DOHH2 (cell line): Measurements from ENCODE around the gene CDK5.

Experiments
- H3F3A ChIP-seq: fragments of 200-600 bp; sonication (generic), shearing (Covaris generic); 2 replicates; pipeline ENCODE4 v1.6.0; 2016; ENCODE audit warnings: antibody characterized with exemption, mild to moderate bottlenecking; ENCODE audit not compliant: control insufficient read depth, insufficient read depth
- H3K27ac ChIP-seq: fragments of 200-600 bp; sonication (generic); 2 replicates; pipeline ENCODE4 v1.5.1; 2014; ENCODE audit warnings: low read depth, mild to moderate bottlenecking, low read length, moderate library complexity
- H3K27me3 ChIP-seq: fragments of 200-600 bp; sonication (generic); 2 replicates; pipeline ENCODE4 v1.6.1; 2014; ENCODE audit warnings: mild to moderate bottlenecking, low read length, mixed read lengths; ENCODE audit not compliant: control insufficient read depth
- H3K36me3 ChIP-seq: fragments of 200-600 bp; sonication (generic); 2 replicates; pipeline ENCODE4 v1.6.1; 2014; ENCODE audit warnings: mild to moderate bottlenecking, low read length, moderate library complexity, mixed read lengths; ENCODE audit not compliant: control insufficient read depth
- H3K4me1 ChIP-seq: fragments of 200-600 bp; sonication (generic); 2 replicates; pipeline ENCODE4 v1.6.1; 2014; ENCODE audit warnings: mild to moderate bottlenecking, low read length, mixed read lengths; ENCODE audit not compliant: control insufficient read depth
- H3K4me2 ChIP-seq: fragments of 200-600 bp; sonication (generic); 2 replicates; pipeline ENCODE4 v1.6.0; 2014; ENCODE audit warnings: mild to moderate bottlenecking, low read length, moderate library complexity
- H3K4me3 ChIP-seq: fragments of 200-600 bp; sonication (generic); 2 replicates; pipeline ENCODE4 v1.5.1; 2014; ENCODE audit warnings: mild to moderate bottlenecking, low read length, mixed read lengths
- H3K79me2 ChIP-seq: fragments of 200-600 bp; sonication (generic); 2 replicates; pipeline ENCODE4 v1.6.1; 2014; ENCODE audit warnings: mild to moderate bottlenecking, low read length, mixed read lengths; ENCODE audit not compliant: control insufficient read depth
- H3K9me2 ChIP-seq: fragments of 200-600 bp; sonication (generic); replicated peaks from 2 replicates; pipeline ENCODE4 v1.6.1; 2014; ENCODE audit warnings: mild to moderate bottlenecking, low read length, mixed read lengths; ENCODE audit not compliant: control insufficient read depth
- H3K9me3 ChIP-seq: fragments of 200-600 bp; sonication (generic); 2 replicates; pipeline ENCODE4 v1.6.1; 2014; ENCODE audit warnings: antibody characterized with exemption, low read length, mixed read lengths; ENCODE audit not compliant: control insufficient read depth, insufficient read depth
- H4K20me1 ChIP-seq: fragments of 200-600 bp; sonication (generic); 2 replicates; pipeline ENCODE4 v1.6.0; 2014; ENCODE audit warnings: low read depth, mild to moderate bottlenecking, antibody characterized with exemption, low read length, moderate library complexity; ENCODE audit not compliant: control insufficient read depth, insufficient read depth
- EZH2phosphoT487 ChIP-seq: fragments of 200-600 bp; sonication (generic); IDR thresholded peaks from 2 replicates; pipeline ENCODE4 v1.6.1; 2017; ENCODE audit warnings: borderline replicate concordance, mild to moderate bottlenecking, antibody characterized with exemption, low read length, moderate library complexity, mixed read lengths
- TF ChIP-seq, protein P1 (sequence below): fragments of 200-600 bp; sonication (generic); IDR thresholded peaks from one replicate; pipeline ENCODE4 v1.5.1; 2014; ENCODE audit warnings: antibody characterized with exemption, mild to moderate bottlenecking, low read depth, low read length; ENCODE audit not compliant: poor library complexity, severe bottlenecking

CDK5 gene

DNA sequence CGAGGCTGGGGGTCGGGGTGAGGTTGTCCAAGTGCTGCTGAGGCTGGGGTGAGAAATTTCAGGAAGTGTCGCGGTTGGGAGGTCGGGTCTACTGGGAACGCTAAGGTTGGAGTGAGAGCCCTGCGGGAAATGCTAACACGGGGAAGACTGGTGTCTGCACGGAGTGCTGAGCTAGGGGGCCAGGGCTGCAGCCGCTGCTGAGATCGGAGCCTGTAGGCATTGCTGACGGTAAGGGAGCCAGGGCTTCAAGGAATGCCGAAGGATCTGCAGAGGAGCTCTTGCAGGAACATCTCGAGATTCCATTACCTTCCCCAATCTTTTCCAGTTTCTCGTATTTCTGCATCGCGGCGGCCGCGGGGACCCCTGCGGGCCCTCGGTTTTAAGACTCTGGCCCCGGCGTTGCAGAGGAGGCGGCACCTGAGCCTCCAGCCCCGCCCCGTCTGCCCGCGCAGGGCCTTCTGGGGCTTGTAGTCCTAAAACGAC is at the start of gene CDK5:
CDK5 (minus strand) TSS at position 392 of the 483 bp plus-strand sequence; CDS start at position 343, 49 bp downstream.
- Histone ChIP-seq H3K79me2 (peaks cover 30% of the 10 kb centered on the region), H3K4me1 (peaks cover 34% of the 10 kb centered on the region), H3K4me2 (peak within 1 kb of the TSS; percentile 97), H3F3A (peaks cover 7% of the 10 kb centered on the region), H3K9me3 (no peaks in the 10 kb centered on the region), H3K27me3 (no peaks in the 10 kb centered on the region), H3K9me2 (no peaks in the 10 kb centered on the region), H3K27ac (peak within 1 kb of the TSS; percentile 61), H3K36me3 (peaks cover 16% of the 10 kb centered on the region), H4K20me1 (peaks cover 7% of the 10 kb centered on the region; the same call in 1 of the 2 replicates), H3K4me3 (peak within 1 kb of the TSS; percentile 89)
- TF ChIP-seq, protein P1, sequence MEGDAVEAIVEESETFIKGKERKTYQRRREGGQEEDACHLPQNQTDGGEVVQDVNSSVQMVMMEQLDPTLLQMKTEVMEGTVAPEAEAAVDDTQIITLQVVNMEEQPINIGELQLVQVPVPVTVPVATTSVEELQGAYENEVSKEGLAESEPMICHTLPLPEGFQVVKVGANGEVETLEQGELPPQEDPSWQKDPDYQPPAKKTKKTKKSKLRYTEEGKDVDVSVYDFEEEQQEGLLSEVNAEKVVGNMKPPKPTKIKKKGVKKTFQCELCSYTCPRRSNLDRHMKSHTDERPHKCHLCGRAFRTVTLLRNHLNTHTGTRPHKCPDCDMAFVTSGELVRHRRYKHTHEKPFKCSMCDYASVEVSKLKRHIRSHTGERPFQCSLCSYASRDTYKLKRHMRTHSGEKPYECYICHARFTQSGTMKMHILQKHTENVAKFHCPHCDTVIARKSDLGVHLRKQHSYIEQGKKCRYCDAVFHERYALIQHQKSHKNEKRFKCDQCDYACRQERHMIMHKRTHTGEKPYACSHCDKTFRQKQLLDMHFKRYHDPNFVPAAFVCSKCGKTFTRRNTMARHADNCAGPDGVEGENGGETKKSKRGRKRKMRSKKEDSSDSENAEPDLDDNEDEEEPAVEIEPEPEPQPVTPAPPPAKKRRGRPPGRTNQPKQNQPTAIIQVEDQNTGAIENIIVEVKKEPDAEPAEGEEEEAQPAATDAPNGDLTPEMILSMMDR: no peak
- no peak for TF ChIP-seq EZH2phosphoT487

DNA sequence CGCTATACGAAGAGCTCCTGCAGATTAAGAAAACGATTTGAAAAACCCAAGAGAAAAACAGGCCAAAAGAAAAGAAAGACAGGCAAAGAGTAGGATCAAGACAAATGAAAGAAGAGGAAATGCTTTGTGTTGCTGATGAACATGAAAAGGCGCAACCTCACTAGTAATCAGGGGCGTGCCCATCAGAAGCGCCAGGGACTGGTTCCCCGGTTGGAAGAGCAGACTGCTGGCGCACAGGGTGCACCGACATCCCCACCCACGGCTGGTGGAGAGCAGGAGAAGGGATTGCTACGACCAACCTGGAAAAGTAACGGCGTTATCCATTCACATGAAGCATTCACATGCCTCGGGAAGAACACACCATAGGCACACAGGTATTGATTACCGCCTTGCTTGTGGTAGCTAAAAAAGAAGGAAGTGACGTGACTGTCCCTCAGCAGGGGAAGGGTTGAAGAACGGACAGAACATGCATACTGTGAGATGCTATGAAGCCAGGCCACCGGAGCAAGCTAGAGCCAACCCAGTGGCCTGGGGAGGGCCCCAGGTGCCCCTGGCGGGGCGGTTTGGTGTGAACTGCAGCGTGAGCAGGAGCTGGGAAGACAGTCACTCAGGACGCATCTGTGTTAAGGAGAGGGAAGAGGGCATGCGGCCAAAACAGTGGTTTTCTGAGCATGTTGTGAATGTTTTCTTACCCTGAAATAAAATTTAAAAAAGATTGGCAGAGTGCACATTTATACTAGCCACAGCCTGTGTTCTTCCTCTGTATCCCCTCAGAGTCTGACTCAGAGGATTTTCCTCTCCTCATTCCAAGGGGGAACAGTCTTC is 46.9 kb upstream of the CDK5 start:
- H3K27ac ChIP-seq: no peak overlapping the region
- no peak overlapping the region for H3K4me3 ChIP-seq

DNA sequence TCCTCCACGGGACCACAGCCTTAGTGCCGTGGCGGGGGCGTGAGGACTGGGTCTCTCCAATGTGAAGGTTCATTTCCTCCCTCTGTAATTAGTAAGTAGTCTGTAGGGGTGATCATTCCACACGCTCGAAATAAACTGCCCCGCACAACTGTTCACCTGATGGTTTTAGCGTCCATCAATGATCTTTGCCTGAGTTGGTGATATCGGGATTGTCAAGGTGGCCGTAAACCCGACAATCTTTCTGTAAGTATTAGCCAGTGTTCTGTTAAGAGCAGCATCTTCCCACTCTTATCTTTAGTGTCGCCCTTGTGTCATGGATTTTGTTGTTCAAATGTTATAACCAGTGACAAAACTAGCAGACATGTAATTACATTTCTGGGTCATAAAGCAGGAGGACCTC is 46.3 kb upstream of the CDK5 start:
- Histone ChIP-seq H3F3A (no peaks in the 10 kb centered on the region), H3K4me2 (no peak overlapping the region), H3K4me3 (no peak overlapping the region), H4K20me1 (0 out of 2 replicates have a peak, but pooled peaks cover 6% of the 10 kb centered on the region), H3K27ac (no peak overlapping the region), H3K79me2 (no peaks in the 10 kb centered on the region), H3K36me3 (no peaks in the 10 kb centered on the region), H3K4me1 (no peaks in the 10 kb centered on the region), H3K9me3 (no peaks in the 10 kb centered on the region), H3K27me3 (peaks cover 22% of the 10 kb centered on the region), H3K9me2 (no peaks in the 10 kb centered on the region)
- TF ChIP-seq, protein P1: no peak
- no peak for TF ChIP-seq EZH2phosphoT487

More for the DNA sequence above, 46.9 kb upstream of the CDK5 start:
- Histone ChIP-seq H4K20me1 (0 out of 2 replicates have a peak, but pooled peaks cover 6% of the 10 kb centered on the region), H3K9me3 (no peaks in the 10 kb centered on the region), H3K9me2 (no peaks in the 10 kb centered on the region), H3F3A (no peaks in the 10 kb centered on the region), H3K4me2 (no peak overlapping the region), H3K4me1 (no peaks in the 10 kb centered on the region), H3K27me3 (peaks cover 22% of the 10 kb centered on the region), H3K36me3 (no peaks in the 10 kb centered on the region), H3K79me2 (no peaks in the 10 kb centered on the region)
- TF ChIP-seq, protein P1: no peak
- no peak for TF ChIP-seq EZH2phosphoT487
